HG02943 (cell line): Measurements from ENCODE around the gene PPIG.
"Not testable (repeated sequence)": the region's sequence is repeated elsewhere in the genome, so short reads cannot be mapped to it uniquely, and the experiment has no call there.

Experiments used
- ATAC-seq: cut with Tn5 transposase; IDR thresholded peaks from one replicate; pipeline ENCODE4 v1.9.1; 2021; ENCODE audit warnings: mild to moderate bottlenecking, low read depth, moderate library complexity; ENCODE audit not compliant: unreplicated experiment

PPIG gene

GRCh38 chr2:169584005-169584877 lies at the start of gene PPIG:
TSS of gene PPIG (plus strand) at chr2:169584351. CDS start at chr2:169604042, 19,691 bp downstream.
- ATAC-seq: peak; percentile 91

GRCh38 chr2:169539460-169539859 lies 44.7 kb upstream of the PPIG start:
- ATAC-seq: not testable (repeated sequence)

- no peak for ATAC-seq
Observed at GRCh38 chr2:169540146-169540545, 44.0 kb upstream of the PPIG start.

GRCh38 chr2:169542433-169542832 lies 41.7 kb upstream of the PPIG start:
- no peak for ATAC-seq

GRCh38 chr2:169546756-169547155 lies 37.4 kb upstream of the PPIG start:
- ATAC-seq: no peak

GRCh38 chr2:169561364-169561763 lies 22.8 kb upstream of the PPIG start:
- ATAC-seq: no peak

- not testable (repeated sequence) for ATAC-seq
Observed at GRCh38 chr2:169562084-169562483, 22.1 kb upstream of the PPIG start.

GRCh38 chr2:169562519-169562918 lies 21.6 kb upstream of the PPIG start:
- no peak for ATAC-seq

- ATAC-seq: no peak
Observed at GRCh38 chr2:169565686-169566085, 18.5 kb upstream of the PPIG start.

- ATAC-seq: no peak
Observed at GRCh38 chr2:169569948-169570347, 14.2 kb upstream of the PPIG start.

GRCh38 chr2:169570752-169571151 lies 13.4 kb upstream of the PPIG start:
- not testable (repeated sequence) for ATAC-seq

GRCh38 chr2:169571571-169571970 lies 12.6 kb upstream of the PPIG start:
- no peak for ATAC-seq

- ATAC-seq: no peak
Observed at GRCh38 chr2:169572189-169572588, 12.0 kb upstream of the PPIG start.

- ATAC-seq: no peak
Observed at GRCh38 chr2:169572821-169573159, 11.4 kb upstream of the PPIG start.

GRCh38 chr2:169573160-169573973 lies 10.8 kb upstream of the PPIG start, which contains the start of gene FASTKD1:
TSS of gene FASTKD1 (minus strand) at chr2:169573865. CDS start at chr2:169572029, 1,836 bp downstream.
- peak; percentile 99 for ATAC-seq

GRCh38 chr2:169573974-169574299 lies 10.2 kb upstream of the PPIG start:
- ATAC-seq: no peak

- not testable (repeated sequence) for ATAC-seq
Observed at GRCh38 chr2:169574539-169574938, 9.6 kb upstream of the PPIG start.

- ATAC-seq: not testable (repeated sequence)
Observed at GRCh38 chr2:169575264-169575663, 8.9 kb upstream of the PPIG start.

GRCh38 chr2:169579044-169579443 lies 5.1 kb upstream of the PPIG start:
- ATAC-seq: no peak

- not testable (repeated sequence) for ATAC-seq
Observed at GRCh38 chr2:169582552-169583266, 1.4 kb upstream of the PPIG start.

GRCh38 chr2:169583518-169583917 lies 633 bp upstream of the PPIG start:
- no peak for ATAC-seq
